ENCODE results near the gene DDX1.
"Not testable (repeated sequence)": the region's sequence is repeated elsewhere in the genome, so short reads cannot be mapped to it uniquely, and the experiment has no call there.

The DDX1 gene

DNA sequence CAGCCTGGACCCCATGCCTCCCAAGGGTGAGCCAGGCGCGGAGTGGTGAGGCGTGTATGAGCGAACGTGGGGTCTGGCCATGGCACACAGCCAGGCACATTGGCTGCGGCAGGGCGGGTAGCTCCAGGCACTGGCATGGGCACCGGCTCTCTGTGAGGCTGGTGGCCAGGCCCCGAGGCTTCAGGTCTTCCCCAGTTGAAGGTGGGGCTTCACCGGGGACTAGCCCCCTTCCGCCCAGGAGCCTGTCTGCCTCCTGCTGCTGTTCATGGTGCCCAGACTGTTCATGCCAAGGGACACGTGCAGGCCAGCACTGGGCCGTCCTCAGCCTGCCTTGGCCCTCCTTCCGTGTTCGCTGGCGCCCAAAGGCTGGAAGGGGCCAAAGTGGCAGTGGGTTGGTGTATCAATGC, 26.8 kb downstream of the DDX1 start:
- DNase-seq, result no peak

DNA sequence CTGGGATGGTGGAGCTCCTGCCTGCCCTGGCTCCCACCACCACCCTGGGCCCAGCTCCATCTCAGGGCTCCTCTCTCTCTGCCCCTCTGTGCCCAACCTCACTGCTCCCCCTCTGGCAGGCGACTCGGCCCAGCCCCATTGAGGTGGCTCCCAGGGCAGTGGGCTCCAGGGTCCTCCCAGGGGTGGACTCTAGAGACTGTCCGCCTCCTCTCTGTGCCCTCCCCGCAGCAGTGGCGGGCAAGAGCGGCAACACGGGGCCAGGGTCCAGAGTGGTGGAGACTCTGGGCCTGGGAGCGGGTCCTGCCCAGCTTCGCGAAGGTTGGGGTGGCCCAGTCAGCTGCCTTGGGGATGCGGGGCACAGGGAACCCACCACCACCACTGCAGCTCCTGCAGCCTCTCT, 27.4 kb downstream of the DDX1 start:
- no peak for DNase-seq

DNA sequence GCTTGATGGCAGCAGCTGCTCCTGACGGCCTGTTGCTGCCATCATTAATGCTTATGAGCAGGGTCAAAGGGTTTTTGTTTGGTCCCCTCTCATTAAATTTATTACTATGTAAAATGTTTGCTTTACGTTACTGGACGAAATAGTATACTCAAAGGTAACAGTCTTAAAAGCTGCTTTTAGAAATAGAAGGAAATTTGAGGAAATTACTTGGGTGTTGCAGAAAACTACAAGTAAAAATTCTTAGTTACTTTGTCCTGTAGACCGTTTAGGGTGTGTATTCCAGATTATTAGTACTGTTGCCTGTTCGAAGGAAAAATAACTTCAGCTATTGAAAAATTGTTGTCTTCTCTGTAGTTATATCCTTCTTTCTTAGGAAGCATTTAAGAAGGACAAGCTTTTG, 27.8 kb downstream of the DDX1 start:
- no peak for DNase-seq

GRCh38 chr2:15619938-15620337, 28.3 kb downstream of the DDX1 start:
- no peak for DNase-seq

- no peak for DNase-seq
These were observed 28.7 kb downstream of the DDX1 start for GRCh38 chr2:15620340-15620739.

DNA sequence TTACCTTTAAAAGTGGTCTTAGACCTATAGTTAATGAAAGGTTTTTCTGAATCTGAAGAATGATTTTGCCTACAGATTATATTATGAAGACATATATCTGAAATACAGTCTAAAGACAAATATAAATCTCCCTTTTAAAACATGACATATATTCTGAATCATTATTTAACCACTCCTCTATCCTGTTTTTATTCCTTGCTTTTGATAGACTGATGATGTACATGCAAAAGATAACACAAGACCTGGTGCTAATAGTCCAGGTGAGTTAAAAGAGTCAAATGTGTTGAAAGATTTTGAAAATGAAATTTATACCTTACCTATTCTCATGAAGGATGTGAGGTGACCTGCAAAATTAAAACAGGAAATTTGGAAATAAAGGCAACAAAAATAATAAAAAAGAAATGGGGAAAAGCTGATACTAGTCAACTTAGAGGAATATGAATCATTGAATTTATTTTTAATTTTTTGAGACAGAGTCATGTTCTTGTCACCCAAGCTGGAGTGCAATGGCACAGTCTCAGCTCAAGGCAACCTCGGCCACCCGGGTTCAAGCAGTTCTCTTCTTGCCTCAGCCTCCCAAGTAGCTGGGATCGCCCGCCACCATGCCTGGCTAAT, 29.3 kb downstream of the DDX1 start:
- no peak for DNase-seq

GRCh38 chr2:15621472-15621870, 29.8 kb downstream of the DDX1 start:
- DNase-seq, result not testable (repeated sequence)

DNA sequence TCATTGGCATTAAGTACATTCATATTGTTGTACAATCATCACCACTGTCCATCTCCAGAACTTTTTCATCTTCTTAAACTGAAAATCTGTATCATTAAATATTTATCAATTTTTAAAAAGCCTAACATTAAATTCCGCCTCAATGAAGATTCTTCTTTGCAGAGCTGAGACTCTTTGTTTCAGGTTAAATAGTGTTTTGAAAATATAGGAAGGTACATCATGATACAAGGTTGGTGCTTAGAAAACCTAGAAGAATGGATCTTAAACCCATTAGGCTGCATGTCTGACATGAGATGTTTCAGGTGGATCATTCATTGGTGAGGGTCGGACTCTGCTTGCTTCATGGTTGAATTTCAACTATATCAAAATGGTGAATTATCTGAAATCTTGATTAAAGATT, 30.5 kb downstream of the DDX1 start:
- DNase-seq, result no peak

DNA sequence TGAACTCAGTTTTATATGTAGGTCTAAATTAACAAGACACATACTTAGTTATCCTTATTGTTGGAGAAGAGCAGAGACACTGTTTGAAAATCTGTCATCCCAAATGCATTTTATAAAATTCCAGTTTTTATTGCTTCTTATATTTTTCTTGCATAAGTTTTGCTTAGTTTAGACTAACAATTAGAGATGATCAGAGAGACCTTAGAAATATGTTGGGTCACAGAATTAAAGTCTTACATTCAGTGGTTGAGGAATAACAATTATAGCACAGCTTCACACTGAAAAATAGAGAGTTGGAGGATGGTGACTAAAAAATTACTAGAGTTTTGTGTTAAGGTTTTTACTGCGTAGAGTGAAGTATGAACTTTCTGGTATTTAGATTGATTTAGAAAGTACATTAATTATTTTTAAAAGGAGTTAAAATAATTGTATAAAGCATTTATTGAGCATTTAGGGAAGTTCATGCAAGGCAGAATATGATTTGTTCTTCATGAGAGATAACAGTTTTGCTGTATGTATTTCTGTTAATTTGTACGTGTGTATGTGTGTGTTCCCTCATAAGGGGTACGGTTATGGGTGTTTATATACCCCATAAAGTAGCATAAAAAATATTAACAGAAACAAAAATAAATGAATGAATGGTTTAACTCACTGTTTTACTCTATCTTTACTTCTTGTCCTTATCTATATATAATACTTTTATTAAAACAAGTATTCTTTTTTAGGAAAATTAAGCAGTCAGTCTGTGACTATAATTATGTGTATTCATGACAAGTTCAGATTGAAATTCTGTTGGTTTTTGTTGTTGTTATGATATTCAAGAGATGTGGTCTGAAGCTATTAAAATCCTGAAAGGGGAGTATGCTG, 31.2 kb downstream of the DDX1 start:
- no peak for DNase-seq

- no peak for DNase-seq
These were observed 31.8 kb downstream of the DDX1 start for GRCh38 chr2:15623481-15623796.

DNA sequence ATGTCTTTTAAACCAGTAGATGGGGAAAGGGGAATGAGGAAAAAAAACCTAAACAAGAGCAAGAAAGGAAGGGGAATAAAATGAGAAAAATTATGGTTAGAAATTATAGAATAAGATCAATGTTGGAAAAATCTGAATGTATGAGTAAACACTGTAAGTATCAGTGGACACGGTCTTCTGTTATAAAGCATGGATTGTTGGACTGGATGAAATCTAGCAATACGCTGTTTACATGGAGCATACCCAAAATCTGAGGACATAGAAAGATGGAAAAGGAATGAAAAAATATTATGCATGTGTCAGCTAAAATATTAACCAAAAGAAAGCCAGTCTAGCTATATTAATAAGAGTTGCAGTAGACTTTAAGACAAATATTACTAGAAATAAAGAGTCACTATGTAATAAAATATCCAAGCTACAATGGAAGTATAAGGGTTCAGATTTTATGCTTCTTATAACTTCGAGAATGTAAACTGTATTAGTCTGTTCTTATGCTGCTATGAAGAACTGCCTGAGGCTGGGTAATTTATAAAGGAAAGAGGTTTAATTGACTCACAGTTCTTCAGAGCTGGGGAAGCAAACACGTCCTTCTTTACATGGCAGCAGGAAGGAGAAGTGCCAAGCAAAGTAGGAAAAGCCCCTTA, 32.4 kb downstream of the DDX1 start:
- DNase-seq, result no peak

DNA sequence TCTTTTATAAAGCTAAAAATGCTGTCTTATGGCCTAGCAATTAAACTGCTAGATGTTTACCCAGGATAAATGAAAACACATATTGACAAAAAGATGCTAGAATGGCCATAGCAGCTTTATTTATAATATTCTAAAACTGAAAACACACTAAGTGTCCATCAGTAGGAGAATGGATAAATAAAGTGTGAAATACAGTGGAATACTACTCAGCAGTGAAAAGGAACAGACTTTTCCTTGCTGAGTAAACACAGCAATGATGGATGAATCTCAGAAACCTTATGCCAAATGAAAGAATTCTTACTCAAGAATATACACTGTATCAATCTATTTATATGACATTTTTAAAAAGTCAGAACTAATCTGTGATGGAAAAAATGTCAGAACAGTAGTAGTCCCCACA, 33.2 kb downstream of the DDX1 start:
- no peak for DNase-seq

DNA sequence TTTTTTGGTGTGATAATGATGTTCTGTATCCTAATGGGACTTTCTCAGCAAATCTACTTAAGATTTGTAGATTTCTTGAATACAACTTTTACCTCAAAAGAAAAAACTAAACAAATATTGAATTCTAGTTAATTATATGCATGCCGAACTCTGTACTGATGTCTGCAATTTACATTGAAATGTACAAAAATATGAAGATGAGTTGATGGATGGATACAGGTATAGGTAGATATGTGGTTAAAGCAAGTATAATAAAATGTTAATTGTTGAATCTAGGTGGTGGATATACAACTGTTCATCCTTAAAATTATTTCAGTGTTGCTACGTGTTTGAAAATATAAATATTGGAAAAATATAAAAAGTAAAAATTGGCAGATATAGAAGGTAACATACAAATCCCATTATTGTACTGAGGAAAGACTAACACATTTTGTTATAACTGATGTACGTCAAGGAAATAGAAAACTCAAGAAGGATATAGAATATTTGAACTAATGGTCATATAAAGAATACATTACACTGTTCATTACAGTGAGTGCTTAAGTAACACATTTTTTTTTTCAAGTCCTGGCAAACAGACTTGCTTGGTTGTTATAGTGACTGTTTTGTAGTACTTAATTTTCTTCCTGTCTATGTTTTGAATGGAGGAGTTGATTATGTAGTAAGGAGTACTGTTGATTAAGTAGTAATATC, 33.8 kb downstream of the DDX1 start:
- no peak for DNase-seq

DNA sequence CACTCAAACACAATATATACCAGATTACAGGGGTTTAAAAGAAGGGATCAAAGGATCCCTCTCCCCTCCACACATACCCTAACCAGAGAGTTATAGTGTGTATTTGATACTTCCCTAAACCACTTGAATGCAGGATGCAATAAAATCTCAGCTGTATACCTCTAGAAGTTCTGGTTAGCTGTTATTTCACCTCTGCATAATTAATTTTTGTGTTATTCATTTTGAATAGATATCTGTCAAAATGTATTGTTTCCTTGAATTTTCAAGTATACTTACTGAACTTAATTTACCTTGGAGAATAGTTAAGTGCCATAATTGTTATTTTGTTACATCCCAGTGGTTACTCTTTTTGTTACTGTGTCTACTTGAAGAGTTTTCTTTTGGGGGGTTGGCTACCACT, 34.5 kb downstream of the DDX1 start:
- DNase-seq, result no peak

DNA sequence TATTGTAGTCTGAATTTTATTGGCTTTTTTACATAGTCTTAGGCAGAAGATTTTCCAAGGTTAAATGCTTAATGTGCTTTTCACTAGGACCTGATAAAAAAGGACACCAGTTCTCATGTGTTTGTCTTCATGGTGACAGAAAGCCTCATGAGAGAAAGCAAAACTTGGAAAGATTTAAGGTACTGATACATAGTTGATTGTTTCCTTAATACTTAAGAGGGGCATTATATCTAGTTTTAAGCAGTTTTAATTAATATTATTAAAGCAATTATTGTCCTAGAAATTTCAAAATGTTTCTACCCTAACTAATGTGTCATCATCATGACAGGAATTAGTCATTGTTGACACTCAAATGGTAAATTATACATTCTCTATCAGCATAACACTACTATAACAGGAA, 35.3 kb downstream of the DDX1 start:
- no peak for DNase-seq

- DNase-seq, result no peak
These were observed 36.4 kb downstream of the DDX1 start for GRCh38 chr2:15627817-15628684.

- no peak for DNase-seq
These were observed 37.5 kb downstream of the DDX1 start for GRCh38 chr2:15628899-15629855.

DNA sequence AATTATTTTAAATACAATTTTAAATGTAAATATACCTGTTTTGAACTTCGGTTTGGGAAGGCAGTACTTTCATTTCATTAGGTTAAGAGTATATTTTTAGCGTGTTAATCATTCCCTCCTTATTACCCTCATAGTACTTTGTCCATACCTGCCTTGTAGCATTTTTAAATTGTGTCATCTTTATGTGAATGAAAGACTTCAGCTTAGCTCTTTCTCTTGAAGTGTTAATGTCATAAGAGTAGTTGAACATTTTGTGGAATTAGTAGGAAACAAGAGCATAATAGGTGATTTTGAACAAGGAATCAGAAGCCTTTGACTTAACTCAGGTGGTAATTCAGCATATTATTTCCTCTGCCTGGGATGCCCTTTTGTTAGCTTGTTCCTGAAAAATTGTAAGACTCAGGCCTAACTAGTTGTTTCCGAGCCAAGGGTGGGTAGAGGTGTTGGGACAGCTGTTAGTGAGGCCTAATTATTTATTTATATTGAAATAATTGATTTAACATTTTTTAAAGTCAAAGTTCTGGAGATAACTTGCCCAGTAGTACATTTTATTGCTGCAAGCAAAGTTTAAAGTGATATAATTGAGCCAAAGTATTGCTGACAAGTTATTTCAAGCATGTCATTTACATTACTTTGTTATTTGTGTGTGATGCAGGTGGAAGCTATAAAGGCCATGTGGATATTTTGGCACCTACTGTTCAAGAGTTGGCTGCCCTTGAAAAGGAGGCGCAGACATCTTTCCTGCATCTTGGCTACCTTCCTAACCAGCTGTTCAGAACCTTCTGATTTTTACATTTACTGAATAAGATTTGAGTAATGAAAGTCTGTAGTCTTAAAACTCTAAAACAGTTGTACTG, 38.7 kb downstream of the DDX1 start:
- DNase-seq, result no peak

- no peak for DNase-seq
These were observed 39.5 kb downstream of the DDX1 start for GRCh38 chr2:15630978-15631719.

- DNase-seq, result no peak
These were observed 40.2 kb downstream of the DDX1 start for GRCh38 chr2:15631883-15632282.
